ENCODE data around the gene WIPI1. TPM values are rescaled to one million over a fixed set of nuclear protein-coding genes. Genes with fewer than 3 reads are reported as not detected.
A peak's percentile ranks its signal among the peaks of the same experiment; 100 is the strongest.

The WIPI1 gene
- total RNA-seq, 2 donors from 2014 or later: 24.2 to 37.7 TPM

DNA sequence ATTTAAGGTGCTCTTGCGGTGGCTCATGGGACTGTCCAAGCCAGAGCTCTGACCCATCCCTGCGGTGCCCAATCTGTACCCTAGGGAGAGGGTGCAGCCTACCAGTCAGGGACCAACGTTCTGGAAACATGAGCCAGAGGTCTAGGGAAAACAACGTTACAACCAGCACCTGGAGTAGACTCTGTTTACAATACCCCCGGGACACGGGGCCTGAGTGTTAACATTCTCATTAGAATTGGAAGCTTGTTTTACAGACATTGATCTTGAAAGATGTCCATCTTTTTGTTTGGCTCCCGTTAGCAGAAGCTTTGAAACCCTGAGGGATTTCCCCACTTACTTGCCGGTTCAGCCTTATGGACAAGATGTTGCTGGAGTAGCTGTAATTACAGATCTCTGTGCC, 6.9 kb downstream of the WIPI1 start:
- peak overlapping the region in 1 of 2 donors; percentile 39 for H3K27ac ChIP-seq
- TF ChIP-seq POLR2A (IDR thresholded peaks at IDR 0.05) (no peak), POLR2AphosphoS5 (IDR thresholded peaks at IDR 0.05) (no peak)
- TF ChIP-seq, protein P1, sequence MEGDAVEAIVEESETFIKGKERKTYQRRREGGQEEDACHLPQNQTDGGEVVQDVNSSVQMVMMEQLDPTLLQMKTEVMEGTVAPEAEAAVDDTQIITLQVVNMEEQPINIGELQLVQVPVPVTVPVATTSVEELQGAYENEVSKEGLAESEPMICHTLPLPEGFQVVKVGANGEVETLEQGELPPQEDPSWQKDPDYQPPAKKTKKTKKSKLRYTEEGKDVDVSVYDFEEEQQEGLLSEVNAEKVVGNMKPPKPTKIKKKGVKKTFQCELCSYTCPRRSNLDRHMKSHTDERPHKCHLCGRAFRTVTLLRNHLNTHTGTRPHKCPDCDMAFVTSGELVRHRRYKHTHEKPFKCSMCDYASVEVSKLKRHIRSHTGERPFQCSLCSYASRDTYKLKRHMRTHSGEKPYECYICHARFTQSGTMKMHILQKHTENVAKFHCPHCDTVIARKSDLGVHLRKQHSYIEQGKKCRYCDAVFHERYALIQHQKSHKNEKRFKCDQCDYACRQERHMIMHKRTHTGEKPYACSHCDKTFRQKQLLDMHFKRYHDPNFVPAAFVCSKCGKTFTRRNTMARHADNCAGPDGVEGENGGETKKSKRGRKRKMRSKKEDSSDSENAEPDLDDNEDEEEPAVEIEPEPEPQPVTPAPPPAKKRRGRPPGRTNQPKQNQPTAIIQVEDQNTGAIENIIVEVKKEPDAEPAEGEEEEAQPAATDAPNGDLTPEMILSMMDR (IDR thresholded peaks at IDR 0.05): no peak
- 65% methylated on average over 8 of the region's 8 CpGs for WGBS
- H3K27me3 ChIP-seq (replicated peaks; ENCODE audit: insufficient read depth): no peaks in the 10 kb centered on the region
- no peak for DNase-seq (ENCODE audit: low spot score)
- no peaks in the 10 kb centered on the region for H3K4me1 ChIP-seq (replicated peaks)
- no peaks in the 10 kb centered on the region for H3K9me3 ChIP-seq
- H3K36me3 ChIP-seq: peaks cover 0 to 4% of the 10 kb centered on the region in 2 donors
- no peak overlapping the region for H3K4me3 ChIP-seq
- intact Hi-C loops (cut with DNase I): no loop called here

- TF ChIP-seq POLR2AphosphoS5 (IDR thresholded peaks at IDR 0.05): peak; percentile 43
- TF ChIP-seq, protein P1 (IDR thresholded peaks at IDR 0.05): no peak
- 84% methylated on average over 13 of the region's 13 CpGs for WGBS
- H3K27ac ChIP-seq: peak overlapping the region; percentile 24 to 39
- no peak for DNase-seq (ENCODE audit: low spot score)
- H3K4me1 ChIP-seq (replicated peaks): peaks cover 3% of the 10 kb centered on the region
- no peak overlapping the region for H3K4me3 ChIP-seq
- peaks cover 0 to 4% of the 10 kb centered on the region in 2 donors for H3K36me3 ChIP-seq
- intact Hi-C loops (cut with DNase I): no loop called here
- no peaks in the 10 kb centered on the region for H3K27me3 ChIP-seq (replicated peaks; ENCODE audit: insufficient read depth)
- H3K9me3 ChIP-seq: no peaks in the 10 kb centered on the region
Measured at GRCh38 chr17:68449021-68449739, 8.1 kb downstream of the WIPI1 start.

DNA sequence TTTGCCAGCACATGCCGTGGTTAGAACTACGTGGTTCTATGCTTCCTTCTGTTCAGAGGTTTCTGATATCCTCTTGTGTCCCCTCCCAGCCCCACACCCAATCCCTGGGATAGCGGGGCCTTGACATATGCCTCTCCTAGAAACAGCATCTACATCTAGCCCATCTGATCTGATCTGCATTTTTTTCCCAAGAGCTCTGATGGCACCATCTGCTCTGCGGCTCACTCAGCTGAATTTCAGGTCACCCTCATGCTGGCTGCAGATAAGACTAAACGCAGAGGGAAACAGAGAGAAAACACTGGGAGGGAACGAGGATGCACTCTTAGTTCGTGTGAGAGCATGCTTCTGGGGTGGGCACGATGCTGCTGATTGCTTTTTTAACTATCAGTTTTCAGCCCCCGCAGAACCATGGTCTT, 10.7 kb downstream of the WIPI1 start:
- WGBS: 90% methylated on average over 9 of the region's 9 CpGs
- H3K4me1 ChIP-seq (replicated peaks): peaks cover 17% of the 10 kb centered on the region
- DNase-seq (ENCODE audit: low spot score): no peak
- intact Hi-C loops (cut with DNase I): no loop called here
- TF ChIP-seq, protein P1 (IDR thresholded peaks at IDR 0.05): no peak
- TF ChIP-seq POLR2A (IDR thresholded peaks at IDR 0.05) (no peak), POLR2AphosphoS5 (IDR thresholded peaks at IDR 0.05) (no peak)
- peak overlapping the region in 1 of 2 donors; percentile 81 for H3K27ac ChIP-seq
- H3K4me3 ChIP-seq: no peak overlapping the region
- peaks cover 0 to 4% of the 10 kb centered on the region in 2 donors for H3K36me3 ChIP-seq
- H3K27me3 ChIP-seq (replicated peaks; ENCODE audit: insufficient read depth): no peaks in the 10 kb centered on the region
- no peaks in the 10 kb centered on the region for H3K9me3 ChIP-seq

DNA sequence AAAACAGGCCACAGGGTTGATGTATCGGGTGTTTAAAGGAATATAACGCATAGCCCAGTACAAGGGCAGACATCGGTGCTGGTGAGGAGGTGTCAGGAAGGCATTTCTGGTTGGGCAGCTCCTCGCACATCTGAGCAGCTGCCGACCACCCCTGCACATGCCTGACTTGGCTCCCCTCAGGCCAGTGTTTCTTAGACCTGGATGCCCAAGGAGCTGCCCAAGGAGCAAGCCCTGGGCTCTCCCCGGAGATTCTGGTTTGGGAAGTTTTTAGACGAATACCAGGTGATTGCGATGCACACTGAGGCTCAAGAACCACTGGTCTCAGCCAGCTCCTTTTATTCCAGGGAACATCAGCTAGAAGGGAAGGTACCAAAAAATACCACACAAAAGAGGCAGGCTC, 11.6 kb downstream of the WIPI1 start:
- no peaks in the 10 kb centered on the region for H3K9me3 ChIP-seq
- no peaks in the 10 kb centered on the region for H3K27me3 ChIP-seq (replicated peaks; ENCODE audit: insufficient read depth)
- H3K36me3 ChIP-seq: peaks cover 0 to 4% of the 10 kb centered on the region in 2 donors
- peak overlapping the region; percentile 11 to 81 for H3K27ac ChIP-seq
- whole genome bisulfite sequencing: 83% methylated on average over 8 of the region's 8 CpGs
- H3K4me3 ChIP-seq: no peak overlapping the region
- no peak for DNase-seq (ENCODE audit: low spot score)
- intact Hi-C loops (cut with DNase I): no loop called here
- no peak for TF ChIP-seq POLR2AphosphoS5 (IDR thresholded peaks at IDR 0.05)
- TF ChIP-seq POLR2A (IDR thresholded peaks at IDR 0.05): no peak
- TF ChIP-seq, protein P1 (IDR thresholded peaks at IDR 0.05): no peak
- H3K4me1 ChIP-seq (replicated peaks): peaks cover 21% of the 10 kb centered on the region

- TF ChIP-seq, protein P1 (IDR thresholded peaks at IDR 0.05): no peak
- TF ChIP-seq POLR2AphosphoS5 (IDR thresholded peaks at IDR 0.05) (no peak), POLR2A (IDR thresholded peaks at IDR 0.05) (no peak)
- intact Hi-C loops (cut with DNase I): no loop called here
- H3K27me3 ChIP-seq (replicated peaks; ENCODE audit: insufficient read depth): no peaks in the 10 kb centered on the region
- WGBS: 49% methylated on average over 11 of the region's 11 CpGs
- no peak for DNase-seq (ENCODE audit: low spot score)
- H3K4me1 ChIP-seq (replicated peaks): peaks cover 21% of the 10 kb centered on the region
- no peaks in the 10 kb centered on the region for H3K36me3 ChIP-seq
- H3K4me3 ChIP-seq: no peak overlapping the region
- H3K27ac ChIP-seq: peak overlapping the region; percentile 50 to 81
- no peaks in the 10 kb centered on the region for H3K9me3 ChIP-seq
Measured at GRCh38 chr17:68443972-68444464, 13.3 kb downstream of the WIPI1 start.

All from prostate gland (tissue), 2 donors.